GM18507 (cell line): ENCODE data around the gene CAMTA1.

Experiments used
- DNase-seq: peaks from one replicate; pipeline ENCODE4 v3.0.0; 2011; ENCODE audit warnings: low read depth; ENCODE audit not compliant: insufficient read length; ENCODE audit errors: extremely low spot score
- FAIRE-seq: peaks from 2 replicates; lab custom pipeline; 2011; peaks lifted over from hg19 to GRCh38; lab: Jason Lieb, UNC

The CAMTA1 gene

DNA sequence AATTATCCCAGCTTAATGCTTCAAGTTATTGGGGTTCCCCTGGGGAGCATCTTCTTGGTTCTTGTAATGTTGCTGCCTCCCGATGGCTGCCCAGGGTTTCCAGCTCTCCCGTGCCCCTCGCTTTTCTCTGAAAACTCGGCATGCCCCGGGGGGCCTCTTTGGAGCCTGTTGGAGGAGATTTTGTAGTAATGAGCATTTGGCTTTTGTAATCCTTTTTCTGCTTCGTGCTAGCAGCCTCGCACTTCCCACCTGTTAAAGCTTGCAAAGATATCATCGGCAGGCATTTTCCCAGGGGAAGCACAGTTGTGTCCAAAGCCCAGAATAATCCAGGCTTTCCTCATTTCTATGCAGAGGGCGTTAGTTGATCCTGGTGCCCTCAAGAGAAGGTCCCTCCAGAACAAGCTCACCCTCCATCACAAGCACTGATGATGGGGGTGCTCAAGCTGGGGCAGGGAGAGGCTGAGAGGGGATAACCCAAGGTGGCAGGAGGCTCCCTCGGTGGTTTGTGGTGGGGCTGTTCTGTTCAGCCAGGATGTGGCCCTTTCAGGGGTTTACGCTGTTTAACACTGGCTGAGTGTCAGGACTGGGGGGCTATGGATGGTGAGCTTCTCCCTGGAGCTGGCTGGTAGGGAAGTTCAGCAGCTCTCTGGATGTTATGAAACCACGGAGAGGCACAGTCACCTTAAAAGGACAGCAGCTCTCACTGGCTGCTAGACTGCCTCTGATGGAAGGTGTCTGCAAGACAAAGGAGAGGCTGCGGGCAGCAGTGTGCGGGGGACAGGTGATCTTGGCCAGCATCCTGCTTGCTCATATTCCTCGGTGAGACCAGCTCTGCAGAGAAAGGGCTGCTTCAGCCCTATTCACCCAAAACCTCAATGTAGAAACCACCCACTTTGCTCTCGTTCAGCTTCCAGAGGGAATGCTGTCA, 508.7 kb downstream of the CAMTA1 start:
- FAIRE-seq (no peak), DNase-seq (no peak)

GRCh38 chr1:7294636-7295035, 509.4 kb downstream of the CAMTA1 start:
- DNase-seq: no peak
- FAIRE-seq: no peak

DNA sequence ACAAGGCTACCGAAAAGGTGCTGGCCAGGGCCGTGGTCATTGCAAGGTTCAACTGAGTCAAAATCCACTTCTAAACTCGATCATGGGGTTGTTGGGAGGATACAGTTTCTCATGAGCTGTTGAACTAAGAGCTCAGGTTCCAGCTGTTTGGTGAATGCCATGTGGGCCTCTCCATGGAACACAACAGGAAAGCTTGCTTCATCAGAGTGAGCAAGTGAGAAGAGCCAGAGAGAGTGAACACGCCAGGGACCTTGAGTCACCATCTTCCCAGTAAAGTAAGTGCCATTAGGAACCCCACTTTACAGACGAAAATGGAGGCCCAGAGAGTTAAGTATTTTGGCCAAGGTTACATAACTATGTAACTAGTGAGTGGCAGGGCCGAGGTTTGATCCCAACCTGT, 510.7 kb downstream of the CAMTA1 start:
- FAIRE-seq (no peak), DNase-seq (no peak)

GRCh38 chr1:7296968-7297367, 511.7 kb downstream of the CAMTA1 start:
- FAIRE-seq (no peak), DNase-seq (no peak)

DNA sequence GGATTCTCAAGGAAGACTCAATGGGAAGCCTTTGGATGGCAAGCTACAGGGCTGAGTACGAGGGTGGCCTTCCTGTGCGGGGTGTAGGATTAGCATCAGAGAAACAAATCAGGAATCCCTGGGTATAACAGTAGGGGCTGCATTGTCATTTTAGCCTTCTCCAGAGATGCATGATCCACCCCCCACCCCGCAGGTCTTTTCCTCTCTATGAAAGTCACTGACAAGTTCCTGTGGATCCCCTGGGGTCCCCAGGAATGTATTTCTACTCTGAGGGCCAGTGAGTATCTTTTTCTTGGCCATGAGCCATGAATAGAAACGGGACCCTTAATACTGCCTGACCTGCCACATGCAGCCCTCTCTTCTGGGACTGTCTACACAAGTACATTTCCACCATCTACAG, 512.9 kb downstream of the CAMTA1 start:
- FAIRE-seq (no peak), DNase-seq (no peak)

DNA sequence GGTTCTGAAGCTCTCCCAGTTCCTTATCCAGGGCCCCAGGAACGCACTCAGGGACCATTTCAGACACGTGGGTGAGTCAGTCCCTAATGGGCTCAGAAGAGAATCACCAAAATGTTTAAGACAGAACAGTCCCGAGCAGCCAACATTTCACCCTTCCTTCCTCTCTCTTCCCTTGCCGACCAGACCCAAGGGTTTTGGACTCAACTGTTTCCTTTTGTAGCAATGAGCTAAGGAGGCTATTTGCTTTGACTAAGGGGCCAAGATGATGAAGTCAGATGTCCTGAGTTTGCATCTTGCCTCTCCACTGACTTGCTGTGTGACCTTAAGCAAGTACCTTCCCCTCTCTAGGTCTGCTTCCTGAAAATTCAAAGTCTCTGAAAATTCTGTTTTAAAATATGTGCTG, 513.5 kb downstream of the CAMTA1 start:
- DNase-seq: no peak

DNA sequence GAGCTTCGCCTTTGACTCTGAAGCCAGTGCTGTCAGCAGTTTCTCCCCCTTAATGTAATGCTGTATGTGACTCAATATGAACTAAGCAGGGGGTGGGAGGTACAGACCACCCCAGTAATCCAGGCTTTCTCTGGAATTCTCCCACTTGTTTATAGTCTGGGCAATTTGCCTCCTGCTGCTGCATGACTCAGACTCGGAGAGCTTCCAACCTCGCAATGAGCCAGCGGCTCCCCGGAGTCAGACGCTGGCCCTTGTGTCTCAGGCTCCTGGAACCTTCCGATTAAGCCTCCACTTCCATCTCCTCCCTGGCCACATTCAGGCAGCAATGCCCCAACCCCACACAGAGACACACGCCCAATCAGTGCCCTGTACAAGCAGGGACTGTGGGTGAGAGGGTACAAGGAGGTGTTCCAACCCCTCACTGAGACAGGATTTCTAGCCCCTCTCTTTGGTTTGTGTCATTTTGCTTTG, 514.1 kb downstream of the CAMTA1 start:
- no peak for FAIRE-seq
- no peak for DNase-seq

More for the DNA sequence above, 513.5 kb downstream of the CAMTA1 start:
- FAIRE-seq: no peak

DNA sequence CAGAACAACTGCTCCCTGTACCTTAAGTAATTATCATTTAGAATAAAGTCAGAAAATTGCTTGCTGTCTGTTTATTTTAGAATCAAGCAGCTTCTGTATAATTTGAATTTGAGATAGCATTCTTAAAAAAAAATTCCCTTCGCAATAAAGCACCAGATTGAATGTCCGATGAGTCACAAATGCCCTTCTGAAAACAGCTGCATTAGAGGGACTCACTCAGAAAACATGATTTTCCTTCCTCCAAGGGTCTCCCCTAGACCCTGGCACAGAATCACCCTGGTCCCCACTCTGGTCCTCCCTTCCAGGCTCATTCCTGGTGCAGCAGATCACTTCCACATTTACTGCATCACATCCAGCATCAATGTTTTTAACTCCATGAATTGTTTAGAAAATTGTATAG, 514.7 kb downstream of the CAMTA1 start:
- FAIRE-seq: no peak
- DNase-seq: no peak

- no peak for DNase-seq
Observed at GRCh38 chr1:7300893-7301663, 515.8 kb downstream of the CAMTA1 start.

GRCh38 chr1:7301664-7301981, 516.4 kb downstream of the CAMTA1 start:
- no peak for DNase-seq
- no peak for FAIRE-seq

More at GRCh38 chr1:7300893-7301663, 515.8 kb downstream of the CAMTA1 start:
- no peak for FAIRE-seq

DNA sequence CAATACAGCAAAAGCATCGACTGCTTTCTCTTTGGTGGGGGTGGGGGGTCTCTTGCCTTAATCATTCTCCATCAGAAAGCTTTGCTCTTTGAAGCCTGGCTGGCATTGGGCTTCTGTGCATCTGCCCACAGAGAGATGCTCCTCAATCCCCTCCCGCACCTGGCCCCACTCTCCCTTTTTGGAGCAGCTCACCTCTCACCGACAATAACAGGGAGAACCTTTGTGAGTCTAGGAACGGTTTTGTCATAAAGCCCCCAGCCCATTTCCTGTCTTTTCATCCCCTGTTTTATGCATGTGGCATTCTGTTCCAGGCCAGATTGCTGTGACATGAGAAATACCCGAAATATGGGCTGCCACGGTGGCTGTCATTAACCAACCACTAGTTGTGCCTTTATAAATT, 516.9 kb downstream of the CAMTA1 start:
- FAIRE-seq: no peak
- no peak for DNase-seq

- DNase-seq: no peak
- FAIRE-seq: no peak
Observed at GRCh38 chr1:7302873-7303272, 517.6 kb downstream of the CAMTA1 start.

DNA sequence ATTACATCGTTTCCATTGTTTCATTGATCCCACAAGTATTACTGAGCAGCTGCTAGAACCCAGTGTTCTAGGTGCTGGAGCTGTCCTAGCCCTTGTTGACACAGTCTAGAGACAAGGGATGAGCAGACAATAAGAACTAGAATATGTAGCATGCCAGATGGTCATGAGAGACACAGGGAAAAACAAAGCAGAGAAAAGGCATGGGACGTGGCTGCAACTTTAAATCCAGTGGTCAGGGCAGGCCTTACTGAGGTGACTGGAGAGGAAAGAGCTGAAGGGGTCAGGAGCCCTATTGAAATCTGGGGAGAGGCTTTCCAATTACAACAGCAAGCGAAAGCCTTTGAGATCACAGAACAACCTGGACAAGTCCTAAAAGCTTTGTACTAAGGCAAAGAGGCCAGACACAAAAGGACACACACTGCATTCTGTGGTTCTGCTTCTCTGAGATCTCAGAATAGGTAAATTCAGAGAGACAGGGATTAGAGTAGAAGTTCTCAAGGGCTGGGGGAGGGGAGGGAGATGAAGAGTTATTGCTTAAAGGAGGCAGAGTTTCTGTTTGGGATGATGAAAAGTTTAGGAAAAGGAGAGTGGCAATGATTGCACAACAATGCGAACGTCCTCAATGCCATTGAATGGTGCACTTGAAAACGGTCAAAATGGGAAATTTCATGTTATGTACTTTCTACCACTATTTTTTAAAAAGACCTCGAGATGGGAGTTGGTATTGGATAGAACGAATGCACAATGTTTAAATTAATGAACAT, 518.5 kb downstream of the CAMTA1 start:
- no peak for FAIRE-seq
- no peak for DNase-seq

GRCh38 chr1:7313081-7313546, 527.9 kb downstream of the CAMTA1 start:
- FAIRE-seq: no peak
- no peak for DNase-seq

DNA sequence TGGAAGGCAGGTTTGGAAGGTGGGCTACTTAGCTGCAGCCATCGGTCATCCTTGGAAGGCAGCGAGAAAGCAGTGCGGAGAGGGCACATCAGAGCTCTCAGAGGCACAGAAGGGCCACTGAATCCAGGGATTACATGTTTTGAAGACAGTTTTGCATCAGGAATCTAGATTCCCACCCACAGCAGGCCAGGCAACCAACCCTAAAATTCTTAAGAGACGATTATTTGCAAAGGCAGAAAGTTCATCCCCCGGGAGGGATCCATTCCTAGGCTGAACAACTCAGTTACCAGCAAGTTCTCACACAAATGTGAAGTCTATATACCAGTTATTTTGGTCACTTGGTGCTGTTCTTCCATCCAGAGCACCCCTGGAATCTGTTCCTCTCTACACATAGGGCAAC, 528.6 kb downstream of the CAMTA1 start:
- FAIRE-seq: no peak

DNA sequence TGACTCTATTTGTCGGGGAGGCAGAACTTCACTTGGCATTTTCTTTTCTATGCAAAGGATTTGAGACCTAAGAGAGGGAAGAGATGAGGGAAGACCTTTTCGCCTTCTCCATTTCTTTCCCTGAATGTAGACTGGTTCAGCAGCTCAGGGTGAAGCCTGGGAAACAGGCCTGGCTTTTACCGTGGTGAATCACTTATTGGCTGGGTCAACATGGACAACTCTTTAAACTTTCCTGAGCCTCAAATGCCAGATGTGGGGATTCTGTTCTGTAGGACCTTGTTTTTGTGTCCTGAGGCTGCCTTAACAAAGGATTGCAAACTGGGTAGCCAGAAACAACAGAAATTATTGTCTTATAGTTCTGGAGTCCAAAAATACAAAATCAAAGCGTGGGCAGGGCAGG, 530.1 kb downstream of the CAMTA1 start:
- DNase-seq (no peak), FAIRE-seq (no peak)

More for the DNA sequence above, 528.6 kb downstream of the CAMTA1 start:
- DNase-seq: no peak

DNA sequence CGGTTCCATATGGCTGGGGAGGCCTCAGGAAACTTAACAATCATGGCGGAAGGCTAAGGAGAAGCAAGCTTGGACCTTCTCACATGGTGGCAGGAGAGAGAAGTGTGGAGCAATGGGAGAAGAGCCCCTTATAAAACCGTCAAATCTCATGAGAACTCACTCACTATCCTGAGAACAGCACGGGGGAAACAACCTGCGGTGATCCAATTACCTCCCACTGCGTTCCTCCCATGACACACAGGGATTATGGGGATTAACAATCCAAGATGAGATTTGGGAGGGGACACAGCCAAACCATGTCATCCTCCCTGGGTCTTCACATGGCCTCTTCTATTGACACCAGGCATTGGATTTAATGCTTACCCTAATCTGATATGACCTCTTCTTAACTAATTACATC, 530.7 kb downstream of the CAMTA1 start:
- no peak for FAIRE-seq

DNA sequence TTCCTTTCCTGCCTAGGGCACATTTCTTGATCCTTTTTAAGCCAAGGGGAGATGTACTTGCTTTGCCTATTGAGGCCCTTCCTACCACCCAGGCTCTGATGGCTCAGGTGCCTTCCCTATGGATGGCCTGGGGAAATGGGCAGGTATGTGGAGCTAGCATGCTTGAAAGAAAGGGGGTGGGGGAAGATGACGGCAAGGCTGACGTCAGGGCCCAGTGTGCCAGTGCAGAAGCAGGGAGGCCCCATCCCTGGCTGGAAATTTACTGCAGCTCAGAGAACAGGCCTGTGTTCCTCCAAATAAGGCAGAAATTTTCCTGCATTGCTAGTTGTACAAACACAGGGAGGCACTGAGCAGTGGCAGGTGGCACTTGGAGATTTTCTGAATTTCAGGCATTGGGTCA, 532.6 kb downstream of the CAMTA1 start:
- FAIRE-seq: no peak
- no peak for DNase-seq

More for the DNA sequence above, 530.7 kb downstream of the CAMTA1 start:
- no peak for DNase-seq

DNA sequence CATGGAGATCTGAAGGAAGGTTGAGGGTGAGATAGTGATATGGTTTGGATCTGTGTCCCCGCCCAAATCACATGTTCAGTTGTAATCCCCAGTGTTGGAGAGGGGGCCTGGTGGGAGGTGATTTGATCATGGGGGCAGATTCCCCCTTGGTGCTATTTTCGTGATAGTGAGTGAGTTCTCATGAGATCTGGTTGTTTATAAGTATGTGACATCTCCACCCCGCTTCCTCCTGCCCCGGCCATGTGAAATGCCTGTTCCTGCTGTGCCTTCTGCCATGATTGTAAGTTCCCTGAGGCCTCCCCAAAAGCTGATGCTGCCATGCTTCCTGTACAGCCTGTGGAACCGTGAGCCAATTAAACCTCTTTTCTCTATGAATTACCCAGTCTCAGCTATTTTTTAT, 533.9 kb downstream of the CAMTA1 start:
- FAIRE-seq (no peak), DNase-seq (no peak)

- FAIRE-seq: no peak
Observed at GRCh38 chr1:7320661-7321060, 535.4 kb downstream of the CAMTA1 start.

More at GRCh38 chr1:7320661-7321060, 535.4 kb downstream of the CAMTA1 start:
- DNase-seq: no peak
